GM23338 (cell line): ENCODE measurements around the gene TMEM132D. TPM values are rescaled to one million over a fixed set of nuclear protein-coding genes. Genes with fewer than 3 reads are reported as not detected.
"Not testable (repeated sequence)": the region's sequence is repeated elsewhere in the genome, so short reads cannot be mapped to it uniquely, and the experiment has no call there.

ENCODE experiments used
- ATAC-seq: fragments of 200-7000 bp; cut with Tn5 transposase; 3 replicates; pipeline ENCODE4 v1.9.1; 2020
- DNase-seq: peaks from one replicate; pipeline ENCODE4 v3.0.0-alpha.2; 2015; ENCODE audit warnings: low spot score
- H2AFZ ChIP-seq: fragments of 200-600 bp; sonication (generic); 2 replicates; pipeline ENCODE4 v1.8.0; 2016; ENCODE audit warnings: antibody characterized with exemption, mild to moderate bottlenecking, moderate library complexity
- H3F3A ChIP-seq: fragments of 200-600 bp; sonication (generic); replicated peaks from 2 replicates; pipeline ENCODE4 v1.8.0; 2017; ENCODE audit warnings: antibody characterized with exemption, mixed run types, low read depth
- H3K27ac ChIP-seq: fragments of 200-600 bp; sonication (generic); 2 replicates; pipeline ENCODE4 v1.6.1; 2016; ENCODE audit warnings: low read depth
- H3K27me3 ChIP-seq: fragments of 200-600 bp; sonication (generic); 2 replicates; pipeline ENCODE4 v1.8.0; 2016; ENCODE audit warnings: mild to moderate bottlenecking, mixed run types, moderate library complexity; ENCODE audit not compliant: insufficient read depth
- H3K36me3 ChIP-seq: fragments of 200-600 bp; sonication (generic); 2 replicates; pipeline ENCODE4 v1.8.0; 2016; ENCODE audit warnings: mild to moderate bottlenecking; ENCODE audit not compliant: insufficient read depth
- H3K4me1 ChIP-seq: fragments of 200-600 bp; sonication (generic); 2 replicates; pipeline ENCODE4 v1.8.0; 2016; ENCODE audit warnings: mild to moderate bottlenecking, moderate library complexity; ENCODE audit not compliant: insufficient read depth
- H3K4me2 ChIP-seq: fragments of 200-600 bp; sonication (generic); 2 replicates; pipeline ENCODE4 v1.7.1; 2017; ENCODE audit warnings: mixed run types
- H3K4me3 ChIP-seq: fragments of 200-600 bp; sonication (generic); 2 replicates; pipeline ENCODE4 v1.6.1; 2016; ENCODE audit warnings: mixed run types
- H3K79me2 ChIP-seq: fragments of 200-600 bp; sonication (generic); replicated peaks from 2 replicates; pipeline ENCODE4 v1.8.0; 2017; ENCODE audit warnings: mild to moderate bottlenecking; ENCODE audit not compliant: insufficient read depth
- H3K9me2 ChIP-seq: fragments of 200-600 bp; sonication (generic); 2 replicates; pipeline ENCODE4 v1.8.0; 2017; ENCODE audit not compliant: insufficient read depth
- H4K20me1 ChIP-seq: fragments of 200-600 bp; sonication (generic); replicated peaks from 2 replicates; pipeline ENCODE4 v1.8.0; 2017; ENCODE audit warnings: mild to moderate bottlenecking; ENCODE audit not compliant: insufficient read depth
- H3K27ac Mint-ChIP-seq: 2 replicates; pipeline ENCODE4 v1.8.0; 2020; ENCODE audit warnings: inconsistent platforms, mild to moderate bottlenecking, moderate library complexity, mixed read lengths
- H3K27me3 Mint-ChIP-seq: 3 replicates; pipeline ENCODE4 v1.8.0; 2022; ENCODE audit warnings: low read depth, mild to moderate bottlenecking, moderate library complexity, mixed read lengths, inconsistent platforms; ENCODE audit not compliant: insufficient read depth, poor library complexity
- H3K36me3 Mint-ChIP-seq: 3 replicates; pipeline ENCODE4 v1.8.0; 2021; ENCODE audit warnings: low read depth, mild to moderate bottlenecking, inconsistent platforms, moderate library complexity, mixed read lengths
- H3K4me1 Mint-ChIP-seq: 3 replicates; pipeline ENCODE4 v1.8.0; 2020; ENCODE audit warnings: mild to moderate bottlenecking, inconsistent platforms, mixed read lengths
- H3K4me3 Mint-ChIP-seq: 3 replicates; pipeline ENCODE4 v1.8.0; 2021; ENCODE audit warnings: moderate library complexity, mild to moderate bottlenecking, inconsistent platforms, mixed read lengths
- H3K9me3 Mint-ChIP-seq: 3 replicates; pipeline ENCODE4 v1.8.0; 2020; ENCODE audit warnings: moderate library complexity, mild to moderate bottlenecking, inconsistent platforms, mixed read lengths
- CREB1 ChIP-seq: fragments of 250-450 bp; sonication (Bioruptor Pico); IDR thresholded peaks from 2 replicates; pipeline ENCODE4 v1.5.0; 2020; ENCODE audit warnings: low read depth, mild to moderate bottlenecking, moderate library complexity
- EZH2 ChIP-seq: fragments of 200-600 bp; sonication (generic); IDR thresholded peaks from one replicate; pipeline ENCODE4 v1.8.0; 2017; ENCODE audit warnings: antibody characterized with exemption, mild to moderate bottlenecking, low read depth; ENCODE audit not compliant: unreplicated experiment
- EZH2phosphoT487 ChIP-seq: fragments of 200-600 bp; sonication (generic); IDR thresholded peaks from one replicate; pipeline ENCODE4 v1.8.1; 2018; ENCODE audit warnings: antibody characterized with exemption; ENCODE audit not compliant: unreplicated experiment
- JUNB ChIP-seq: IDR thresholded peaks from one replicate; pipeline ENCODE4 v1.6.1; 2016; ENCODE audit warnings: antibody characterized with exemption; ENCODE audit not compliant: unreplicated experiment
- NANOG ChIP-seq: IDR thresholded peaks from 2 replicates; pipeline ENCODE4 v1.6.1; 2016; ENCODE audit warnings: antibody characterized with exemption, borderline replicate concordance
- STAT1 ChIP-seq: IDR thresholded peaks from one replicate; pipeline ENCODE4 v1.6.1; 2016; ENCODE audit warnings: antibody characterized with exemption; ENCODE audit not compliant: unreplicated experiment
- ZNF114 ChIP-seq: fragments of 250-450 bp; sonication (Bioruptor Pico); IDR thresholded peaks from 2 replicates; pipeline ENCODE4 v1.5.0; 2020; ENCODE audit warnings: mild to moderate bottlenecking, moderate library complexity
- polyA plus RNA-seq: library from polyadenylated mRNA; unstranded; fragments of >200 nt; fragmentation: Nextera tagmentation; extraction: Ambion mirVana; gene quantifications from 2 replicates; pipeline ENCODE4 v1.2.1, GENCODE V29; 2016
- total RNA-seq: library from RNA; depleted of rRNA; stranded (reverse); fragments of >200 nt; shearing (Covaris generic); gene quantifications from 2 replicates; pipeline ENCODE4 v1.2.3, GENCODE V29; 2014
- TF ChIP-seq, protein P1 (sequence below): IDR thresholded peaks from 2 replicates; pipeline ENCODE4 v1.6.1; 2016; ENCODE audit warnings: antibody characterized with exemption
- TF ChIP-seq, protein P2 (sequence below): IDR thresholded peaks from one replicate; pipeline ENCODE4 v1.6.1; 2018; ENCODE audit warnings: antibody characterized with exemption; ENCODE audit not compliant: unreplicated experiment
- TF ChIP-seq, protein P3 (sequence below): fragments of 250-450 bp; sonication (Bioruptor Pico); IDR thresholded peaks from 2 replicates; pipeline ENCODE4 v1.5.0; 2020; ENCODE audit warnings: mild to moderate bottlenecking, moderate library complexity

The TMEM132D gene
- total and polyA plus RNA-seq, 2 experiments from 2014 or later, result 0.44 to 5.3 TPM

DNA sequence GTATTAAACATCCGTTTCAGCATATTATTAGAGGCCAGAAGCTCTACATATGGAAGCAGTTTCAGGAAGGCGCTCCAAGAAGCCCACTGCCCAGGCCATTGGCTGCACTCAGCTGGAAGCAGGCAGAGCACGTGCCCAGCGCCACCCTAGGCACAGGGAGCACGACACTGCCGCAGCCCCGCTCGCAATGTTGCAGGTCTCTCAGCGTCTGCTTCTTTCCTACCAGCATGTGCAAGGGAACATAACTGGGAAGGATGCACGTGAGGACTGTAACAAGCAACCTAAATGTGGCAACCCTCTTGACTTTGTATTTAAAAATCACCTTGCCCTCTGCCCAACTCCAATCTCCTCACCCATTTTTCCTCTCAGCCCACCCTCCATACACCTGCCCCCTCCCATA, 3.5 kb downstream of the TMEM132D start:
- H3K36me3 ChIP-seq, result 0 out of 2 replicates have a peak, but pooled peaks cover 10% of the 10 kb centered on the region
- H3F3A ChIP-seq, result no peaks in the 10 kb centered on the region
- Mint-ChIP-seq H3K9me3 (peaks cover 10% of the 10 kb centered on the region), H3K36me3 (peaks cover 48% of the 10 kb centered on the region), H3K27me3 (no peaks in the 10 kb centered on the region), H3K27ac (no peak overlapping the region), H3K4me1 (no peaks in the 10 kb centered on the region), H3K4me3 (no peak overlapping the region)
- no peak overlapping the region for H3K4me3 ChIP-seq
- peaks cover 27% of the 10 kb centered on the region for H3K27me3 ChIP-seq
- H2AFZ ChIP-seq, result no peak overlapping the region
- H3K79me2 ChIP-seq, result peaks cover 49% of the 10 kb centered on the region
- no peak overlapping the region for H3K27ac ChIP-seq
- peaks cover 10% of the 10 kb centered on the region; the same call in 1 of the 2 replicates for H4K20me1 ChIP-seq
- no peak for DNase-seq
- H3K9me2 ChIP-seq, result no peaks in the 10 kb centered on the region
- ATAC-seq, result no peak
- H3K4me1 ChIP-seq, result peaks cover 14% of the 10 kb centered on the region; the same call in 1 of the 2 replicates
- TF ChIP-seq JUNB (no peak), NANOG (no peak), EZH2 (no peak), STAT1 (no peak), CREB1 (CRISPR knock-in tag) (no peak), ZNF114 (no peak), EZH2phosphoT487 (no peak)
- TF ChIP-seq, protein P1, sequence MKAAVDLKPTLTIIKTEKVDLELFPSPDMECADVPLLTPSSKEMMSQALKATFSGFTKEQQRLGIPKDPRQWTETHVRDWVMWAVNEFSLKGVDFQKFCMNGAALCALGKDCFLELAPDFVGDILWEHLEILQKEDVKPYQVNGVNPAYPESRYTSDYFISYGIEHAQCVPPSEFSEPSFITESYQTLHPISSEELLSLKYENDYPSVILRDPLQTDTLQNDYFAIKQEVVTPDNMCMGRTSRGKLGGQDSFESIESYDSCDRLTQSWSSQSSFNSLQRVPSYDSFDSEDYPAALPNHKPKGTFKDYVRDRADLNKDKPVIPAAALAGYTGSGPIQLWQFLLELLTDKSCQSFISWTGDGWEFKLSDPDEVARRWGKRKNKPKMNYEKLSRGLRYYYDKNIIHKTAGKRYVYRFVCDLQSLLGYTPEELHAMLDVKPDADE, result no peak
- TF ChIP-seq, protein P2, sequence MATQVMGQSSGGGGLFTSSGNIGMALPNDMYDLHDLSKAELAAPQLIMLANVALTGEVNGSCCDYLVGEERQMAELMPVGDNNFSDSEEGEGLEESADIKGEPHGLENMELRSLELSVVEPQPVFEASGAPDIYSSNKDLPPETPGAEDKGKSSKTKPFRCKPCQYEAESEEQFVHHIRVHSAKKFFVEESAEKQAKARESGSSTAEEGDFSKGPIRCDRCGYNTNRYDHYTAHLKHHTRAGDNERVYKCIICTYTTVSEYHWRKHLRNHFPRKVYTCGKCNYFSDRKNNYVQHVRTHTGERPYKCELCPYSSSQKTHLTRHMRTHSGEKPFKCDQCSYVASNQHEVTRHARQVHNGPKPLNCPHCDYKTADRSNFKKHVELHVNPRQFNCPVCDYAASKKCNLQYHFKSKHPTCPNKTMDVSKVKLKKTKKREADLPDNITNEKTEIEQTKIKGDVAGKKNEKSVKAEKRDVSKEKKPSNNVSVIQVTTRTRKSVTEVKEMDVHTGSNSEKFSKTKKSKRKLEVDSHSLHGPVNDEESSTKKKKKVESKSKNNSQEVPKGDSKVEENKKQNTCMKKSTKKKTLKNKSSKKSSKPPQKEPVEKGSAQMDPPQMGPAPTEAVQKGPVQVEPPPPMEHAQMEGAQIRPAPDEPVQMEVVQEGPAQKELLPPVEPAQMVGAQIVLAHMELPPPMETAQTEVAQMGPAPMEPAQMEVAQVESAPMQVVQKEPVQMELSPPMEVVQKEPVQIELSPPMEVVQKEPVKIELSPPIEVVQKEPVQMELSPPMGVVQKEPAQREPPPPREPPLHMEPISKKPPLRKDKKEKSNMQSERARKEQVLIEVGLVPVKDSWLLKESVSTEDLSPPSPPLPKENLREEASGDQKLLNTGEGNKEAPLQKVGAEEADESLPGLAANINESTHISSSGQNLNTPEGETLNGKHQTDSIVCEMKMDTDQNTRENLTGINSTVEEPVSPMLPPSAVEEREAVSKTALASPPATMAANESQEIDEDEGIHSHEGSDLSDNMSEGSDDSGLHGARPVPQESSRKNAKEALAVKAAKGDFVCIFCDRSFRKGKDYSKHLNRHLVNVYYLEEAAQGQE, result no peak
- TF ChIP-seq, protein P3, sequence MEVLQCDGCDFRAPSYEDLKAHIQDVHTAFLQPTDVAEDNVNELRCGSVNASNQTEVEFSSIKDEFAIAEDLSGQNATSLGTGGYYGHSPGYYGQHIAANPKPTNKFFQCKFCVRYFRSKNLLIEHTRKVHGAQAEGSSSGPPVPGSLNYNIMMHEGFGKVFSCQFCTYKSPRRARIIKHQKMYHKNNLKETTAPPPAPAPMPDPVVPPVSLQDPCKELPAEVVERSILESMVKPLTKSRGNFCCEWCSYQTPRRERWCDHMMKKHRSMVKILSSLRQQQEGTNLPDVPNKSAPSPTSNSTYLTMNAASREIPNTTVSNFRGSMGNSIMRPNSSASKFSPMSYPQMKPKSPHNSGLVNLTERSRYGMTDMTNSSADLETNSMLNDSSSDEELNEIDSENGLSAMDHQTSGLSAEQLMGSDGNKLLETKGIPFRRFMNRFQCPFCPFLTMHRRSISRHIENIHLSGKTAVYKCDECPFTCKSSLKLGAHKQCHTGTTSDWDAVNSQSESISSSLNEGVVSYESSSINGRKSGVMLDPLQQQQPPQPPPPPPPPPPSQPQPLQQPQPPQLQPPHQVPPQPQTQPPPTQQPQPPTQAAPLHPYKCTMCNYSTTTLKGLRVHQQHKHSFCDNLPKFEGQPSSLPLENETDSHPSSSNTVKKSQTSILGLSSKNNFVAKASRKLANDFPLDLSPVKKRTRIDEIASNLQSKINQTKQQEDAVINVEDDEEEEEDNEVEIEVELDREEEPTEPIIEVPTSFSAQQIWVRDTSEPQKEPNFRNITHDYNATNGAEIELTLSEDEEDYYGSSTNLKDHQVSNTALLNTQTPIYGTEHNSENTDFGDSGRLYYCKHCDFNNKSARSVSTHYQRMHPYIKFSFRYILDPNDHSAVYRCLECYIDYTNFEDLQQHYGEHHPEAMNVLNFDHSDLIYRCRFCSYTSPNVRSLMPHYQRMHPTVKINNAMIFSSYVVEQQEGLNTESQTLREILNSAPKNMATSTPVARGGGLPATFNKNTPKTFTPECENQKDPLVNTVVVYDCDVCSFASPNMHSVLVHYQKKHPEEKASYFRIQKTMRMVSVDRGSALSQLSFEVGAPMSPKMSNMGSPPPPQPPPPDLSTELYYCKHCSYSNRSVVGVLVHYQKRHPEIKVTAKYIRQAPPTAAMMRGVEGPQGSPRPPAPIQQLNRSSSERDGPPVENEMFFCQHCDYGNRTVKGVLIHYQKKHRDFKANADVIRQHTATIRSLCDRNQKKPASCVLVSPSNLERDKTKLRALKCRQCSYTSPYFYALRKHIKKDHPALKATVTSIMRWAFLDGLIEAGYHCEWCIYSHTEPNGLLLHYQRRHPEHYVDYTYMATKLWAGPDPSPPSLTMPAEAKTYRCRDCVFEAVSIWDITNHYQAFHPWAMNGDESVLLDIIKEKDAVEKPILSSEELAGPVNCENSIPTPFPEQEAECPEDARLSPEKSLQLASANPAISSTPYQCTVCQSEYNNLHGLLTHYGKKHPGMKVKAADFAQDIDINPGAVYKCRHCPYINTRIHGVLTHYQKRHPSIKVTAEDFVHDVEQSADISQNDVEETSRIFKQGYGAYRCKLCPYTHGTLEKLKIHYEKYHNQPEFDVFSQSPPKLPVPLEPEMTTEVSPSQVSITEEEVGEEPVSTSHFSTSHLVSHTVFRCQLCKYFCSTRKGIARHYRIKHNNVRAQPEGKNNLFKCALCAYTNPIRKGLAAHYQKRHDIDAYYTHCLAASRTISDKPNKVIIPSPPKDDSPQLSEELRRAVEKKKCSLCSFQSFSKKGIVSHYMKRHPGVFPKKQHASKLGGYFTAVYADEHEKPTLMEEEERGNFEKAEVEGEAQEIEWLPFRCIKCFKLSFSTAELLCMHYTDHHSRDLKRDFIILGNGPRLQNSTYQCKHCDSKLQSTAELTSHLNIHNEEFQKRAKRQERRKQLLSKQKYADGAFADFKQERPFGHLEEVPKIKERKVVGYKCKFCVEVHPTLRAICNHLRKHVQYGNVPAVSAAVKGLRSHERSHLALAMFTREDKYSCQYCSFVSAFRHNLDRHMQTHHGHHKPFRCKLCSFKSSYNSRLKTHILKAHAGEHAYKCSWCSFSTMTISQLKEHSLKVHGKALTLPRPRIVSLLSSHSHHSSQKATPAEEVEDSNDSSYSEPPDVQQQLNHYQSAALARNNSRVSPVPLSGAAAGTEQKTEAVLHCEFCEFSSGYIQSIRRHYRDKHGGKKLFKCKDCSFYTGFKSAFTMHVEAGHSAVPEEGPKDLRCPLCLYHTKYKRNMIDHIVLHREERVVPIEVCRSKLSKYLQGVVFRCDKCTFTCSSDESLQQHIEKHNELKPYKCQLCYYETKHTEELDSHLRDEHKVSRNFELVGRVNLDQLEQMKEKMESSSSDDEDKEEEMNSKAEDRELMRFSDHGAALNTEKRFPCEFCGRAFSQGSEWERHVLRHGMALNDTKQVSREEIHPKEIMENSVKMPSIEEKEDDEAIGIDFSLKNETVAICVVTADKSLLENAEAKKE (CRISPR knock-in tag), result no peak
- H3K4me2 ChIP-seq, result no peak overlapping the region

DNA sequence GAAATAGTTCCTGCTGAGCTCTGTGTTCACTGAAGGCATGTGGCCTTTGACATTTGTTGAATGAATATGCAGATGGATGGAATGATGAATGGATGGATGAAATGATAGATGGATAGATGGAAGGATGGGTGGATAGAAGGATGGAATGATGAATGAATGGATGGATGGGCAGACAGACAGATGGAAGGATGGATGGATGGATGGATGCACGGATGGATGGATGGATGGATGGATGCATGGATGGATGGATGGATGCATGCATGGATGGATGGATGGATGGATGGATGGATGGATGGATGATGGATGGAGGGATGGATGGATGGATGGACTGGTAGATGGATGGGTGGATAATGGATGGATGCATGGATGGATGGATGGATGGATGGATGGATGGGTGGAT, 4.8 kb downstream of the TMEM132D start:
- H3K9me3 Mint-ChIP-seq, H3K9me2 ChIP-seq, H3K4me1 Mint-ChIP-seq, H2AFZ ChIP-seq, H3K4me3 ChIP-seq, H3K27ac ChIP-seq, H3K27ac Mint-ChIP-seq, H3K36me3 ChIP-seq, DNase-seq, H3K4me2 ChIP-seq, H3F3A ChIP-seq, ATAC-seq, H3K4me3 Mint-ChIP-seq, H3K27me3 Mint-ChIP-seq: not testable (repeated sequence)
- peaks cover 52% of the 10 kb centered on the region for H3K36me3 Mint-ChIP-seq
- peaks cover 10% of the 10 kb centered on the region; the same call in 1 of the 2 replicates for H4K20me1 ChIP-seq
- H3K4me1 ChIP-seq, result peaks cover 14% of the 10 kb centered on the region; the same call in 1 of the 2 replicates
- H3K79me2 ChIP-seq, result peaks cover 49% of the 10 kb centered on the region
- H3K27me3 ChIP-seq, result peaks cover 19% of the 10 kb centered on the region
